ENCODE results near the gene CACHD1.
"Not testable (repeated sequence)": the region's sequence is repeated elsewhere in the genome, so short reads cannot be mapped to it uniquely, and the experiment has no call there.

CACHD1 gene

GRCh38 chr1:64675718-64676345 is 205.9 kb downstream of the CACHD1 start:
- peak in 1 of 2 experiments; percentile 1 for DNase-seq

- DNase-seq = no peak
Measured at GRCh38 chr1:64676386-64676785, 206.5 kb downstream of the CACHD1 start.

GRCh38 chr1:64677532-64677931 is 207.6 kb downstream of the CACHD1 start:
- DNase-seq = no peak

- no peak for DNase-seq
Measured at GRCh38 chr1:64678366-64678765, 208.4 kb downstream of the CACHD1 start.

GRCh38 chr1:64679177-64679576 is 209.2 kb downstream of the CACHD1 start:
- no peak for DNase-seq

GRCh38 chr1:64680599-64680998 is 210.7 kb downstream of the CACHD1 start:
- DNase-seq = no peak

- no peak for DNase-seq
Measured at GRCh38 chr1:64681043-64681442, 211.1 kb downstream of the CACHD1 start.

GRCh38 chr1:64683419-64683818 is 213.5 kb downstream of the CACHD1 start:
- DNase-seq = no peak

GRCh38 chr1:64685217-64685616 is 215.3 kb downstream of the CACHD1 start:
- peak in 1 of 2 experiments; percentile 4 for DNase-seq

- no peak for DNase-seq
Measured at GRCh38 chr1:64685765-64686341, 215.9 kb downstream of the CACHD1 start.

GRCh38 chr1:64686828-64687724 is 217.1 kb downstream of the CACHD1 start:
- peak; percentile 41 to 55 for DNase-seq

GRCh38 chr1:64687725-64688327 is 217.9 kb downstream of the CACHD1 start:
- peak in 1 of 2 experiments; percentile 14 for DNase-seq

GRCh38 chr1:64691626-64692025 is 221.7 kb downstream of the CACHD1 start:
- no peak for DNase-seq

- DNase-seq = no peak
Measured at GRCh38 chr1:64692911-64693310, 223.0 kb downstream of the CACHD1 start.

GRCh38 chr1:64693406-64693805 is 223.5 kb downstream of the CACHD1 start:
- DNase-seq = no peak

- DNase-seq = no peak
Measured at GRCh38 chr1:64696879-64697278, 226.9 kb downstream of the CACHD1 start.

GRCh38 chr1:64699327-64699726 is 229.4 kb downstream of the CACHD1 start:
- no peak for DNase-seq

GRCh38 chr1:64701071-64701470 is 231.1 kb downstream of the CACHD1 start:
- no peak for DNase-seq

GRCh38 chr1:64701886-64702285 is 232.0 kb downstream of the CACHD1 start:
- DNase-seq = no peak

- DNase-seq = not testable (repeated sequence)
Measured at GRCh38 chr1:64702670-64703069, 232.7 kb downstream of the CACHD1 start.

- no peak for DNase-seq
Measured at GRCh38 chr1:64703600-64703999, 233.7 kb downstream of the CACHD1 start.

GRCh38 chr1:64705591-64705990 is 235.7 kb downstream of the CACHD1 start:
- no peak for DNase-seq

- DNase-seq = no peak
Measured at GRCh38 chr1:64711266-64711665, 241.3 kb downstream of the CACHD1 start.
